M059J (cell line): ENCODE data around the gene RSAD1. TPM values are rescaled to one million over a fixed set of nuclear protein-coding genes. Genes with fewer than 3 reads are reported as not detected.
A peak's percentile ranks its signal among the peaks of the same experiment; 100 is the strongest.
"Not testable (repeated sequence)": the region's sequence is repeated elsewhere in the genome, so short reads cannot be mapped to it uniquely, and the experiment has no call there.

Experiments used
- DNase-seq: peaks from one replicate; pipeline ENCODE4 v3.0.0-alpha.2; 2012; ENCODE audit warnings: low read depth
- total RNA-seq: library from RNA; depleted of rRNA; stranded (reverse); fragments of >200 nt; shearing (Covaris generic); gene quantifications from 2 replicates; pipeline ENCODE4 v1.2.3, GENCODE V29; 2014

The RSAD1 gene
- total RNA-seq, 1 experiment from 2014 or later = 14.1 TPM

DNA sequence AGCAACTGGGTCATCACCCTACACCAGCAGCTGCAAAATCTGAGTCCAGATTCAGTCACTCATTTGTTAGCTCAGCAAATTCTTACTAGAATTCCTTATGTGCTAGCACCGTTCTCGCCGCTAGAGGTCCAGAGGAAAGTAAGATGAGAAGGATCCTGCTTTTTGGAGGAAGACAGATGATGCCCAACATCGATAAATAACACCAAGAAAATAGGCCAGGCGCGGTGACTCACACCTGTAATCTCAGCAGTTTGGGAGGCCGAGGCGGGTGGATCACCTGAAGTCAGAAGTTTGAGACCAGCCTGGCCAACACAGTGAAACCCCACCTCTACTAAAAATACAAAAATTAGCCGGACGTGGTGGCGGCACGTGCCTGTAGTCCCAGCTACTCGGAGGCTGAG lies 5.9 kb upstream of the RSAD1 start:
- not testable (repeated sequence) for DNase-seq

- no peak for DNase-seq
These were observed 4.8 kb upstream of the RSAD1 start for GRCh38 chr17:50473901-50474300.

DNA sequence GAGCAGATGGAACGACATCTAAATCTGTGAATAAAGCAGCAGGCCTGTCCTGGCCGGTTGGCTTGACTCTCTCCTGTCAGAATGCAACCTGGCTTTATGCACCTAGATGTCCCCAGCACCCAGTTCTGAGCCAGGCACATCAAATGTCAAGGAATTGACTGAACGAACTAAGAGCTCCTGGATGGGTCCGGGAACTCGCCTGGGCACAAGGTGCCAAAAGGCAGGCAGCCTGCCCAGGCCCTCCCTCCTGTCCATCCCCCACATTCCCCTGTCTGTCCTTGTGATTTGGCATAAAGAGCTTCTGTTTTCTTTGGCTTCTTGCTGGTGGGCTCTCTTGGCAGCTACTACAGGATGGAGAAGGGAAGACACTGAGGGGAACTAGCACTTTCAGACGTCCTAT lies 4.1 kb upstream of the RSAD1 start:
- DNase-seq = no peak

- DNase-seq = no peak
These were observed 3.3 kb upstream of the RSAD1 start for GRCh38 chr17:50475362-50475761.

GRCh38 chr17:50475775-50476544 lies 2.7 kb upstream of the RSAD1 start:
- DNase-seq = not testable (repeated sequence)

DNA sequence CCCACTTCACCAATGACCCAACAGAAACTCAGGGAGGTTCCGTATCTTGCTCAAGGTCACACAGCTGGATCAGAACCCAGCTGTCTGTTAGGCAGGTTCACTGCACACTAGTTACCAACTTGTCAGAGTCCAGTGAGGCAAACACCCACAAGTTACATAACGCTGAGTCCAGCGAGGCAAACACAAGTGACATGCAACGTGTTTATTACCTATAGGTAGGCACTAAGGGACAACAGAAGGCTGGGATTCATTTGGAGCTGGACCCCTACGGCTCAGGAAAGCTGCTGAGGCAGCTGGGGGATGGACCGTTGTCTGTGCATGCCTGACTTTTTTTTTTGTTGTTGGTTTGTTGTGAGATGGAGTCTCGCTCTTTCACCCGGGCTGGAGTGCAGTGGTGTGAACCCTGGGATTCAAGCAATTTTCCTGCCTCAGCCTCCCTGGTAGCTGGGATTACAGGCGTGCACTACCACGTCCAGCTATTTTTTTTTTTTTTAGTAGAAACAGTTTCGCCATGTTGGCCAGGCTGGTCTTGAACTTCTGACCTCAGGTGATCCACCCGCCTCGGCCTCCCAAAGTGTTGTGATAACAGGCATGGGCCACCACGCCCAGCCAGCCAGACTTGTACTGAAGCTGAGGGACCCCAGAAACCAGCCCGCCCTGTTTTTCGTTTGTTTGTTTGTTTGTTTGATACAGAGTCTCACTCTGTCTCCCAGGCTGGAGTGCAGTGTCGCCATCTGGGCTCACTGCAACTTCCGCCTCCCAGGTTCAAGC lies 1.9 kb upstream of the RSAD1 start:
- DNase-seq = no peak

DNA sequence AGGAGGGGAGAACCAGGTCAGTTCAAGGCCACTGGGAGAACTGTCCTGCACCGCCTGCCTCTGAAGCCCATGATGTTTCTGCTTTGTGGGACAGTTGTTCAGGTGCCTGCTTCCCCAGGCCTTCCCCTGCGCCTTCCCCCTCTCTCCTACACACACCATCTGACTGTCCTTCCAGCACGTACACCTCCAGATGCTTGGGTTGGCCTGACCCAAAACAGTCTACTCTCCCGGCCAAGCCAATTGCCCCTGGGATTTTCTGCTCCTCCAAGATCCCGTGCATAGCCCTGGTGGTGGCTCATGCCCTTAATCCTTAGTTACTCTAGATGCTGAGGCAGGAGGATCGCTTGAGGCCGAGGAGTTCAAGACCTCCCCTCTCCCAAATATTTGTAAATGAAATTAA lies 684 bp upstream of the RSAD1 start:
- no peak for DNase-seq

DNA sequence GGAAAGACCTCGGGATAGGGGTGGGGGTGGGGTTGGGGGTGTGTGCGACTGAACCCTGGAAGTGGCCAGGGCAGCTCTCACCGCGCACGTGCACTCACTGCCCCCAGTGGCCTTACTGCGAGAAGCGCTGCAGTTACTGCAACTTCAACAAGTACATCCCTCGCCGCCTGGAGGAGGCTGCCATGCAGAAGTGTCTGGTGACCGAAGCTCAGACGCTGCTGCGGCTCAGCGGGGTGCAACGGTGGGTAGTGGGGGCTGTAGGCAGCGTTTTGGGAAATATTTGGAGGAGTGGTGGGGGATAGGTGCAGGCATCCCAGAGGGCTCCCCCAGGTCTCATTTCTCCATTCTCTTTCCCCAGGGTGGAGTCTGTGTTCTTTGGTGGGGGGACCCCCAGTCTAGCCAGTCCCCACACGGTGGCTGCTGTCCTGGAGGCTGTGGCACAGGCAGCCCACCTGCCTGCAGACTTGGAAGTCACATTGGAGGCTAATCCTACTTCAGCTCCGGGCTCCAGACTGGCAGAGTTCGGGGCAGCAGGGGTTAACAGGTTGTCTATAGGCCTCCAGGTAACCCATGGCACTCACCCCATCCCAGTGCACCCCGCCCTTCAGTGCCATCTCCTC lies 972 bp downstream of the RSAD1 start:
- peak; percentile 66 for DNase-seq

DNA sequence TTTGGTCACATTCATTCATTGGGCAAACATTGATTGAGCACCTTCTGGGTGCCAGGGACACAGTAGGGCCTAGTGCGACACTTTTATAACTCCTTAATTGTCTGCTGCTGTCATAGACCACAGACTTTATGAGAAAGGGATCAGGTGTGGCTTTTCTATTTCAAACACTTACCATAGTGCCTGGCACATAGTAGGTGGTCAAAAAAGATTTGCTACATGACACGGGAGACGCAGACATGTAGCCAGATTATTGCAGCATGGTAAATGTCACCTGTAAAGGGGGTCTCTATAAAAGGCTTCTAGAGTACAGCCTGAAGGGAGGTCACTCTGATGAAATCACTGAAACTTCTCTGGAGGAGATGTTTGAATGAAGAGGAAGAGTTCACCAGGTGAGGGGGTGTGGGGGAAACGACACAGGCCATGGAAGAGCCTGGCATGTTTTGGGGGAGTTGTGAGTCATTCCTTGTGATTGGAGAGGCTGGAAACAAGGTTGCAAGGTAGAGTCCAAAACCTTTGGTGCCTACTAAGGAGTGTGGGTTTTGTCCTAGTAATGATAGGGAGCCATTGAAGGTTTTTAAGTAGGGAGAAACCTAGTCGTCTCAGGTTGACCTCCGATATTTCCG lies 1.6 kb downstream of the RSAD1 start:
- no peak for DNase-seq

DNA sequence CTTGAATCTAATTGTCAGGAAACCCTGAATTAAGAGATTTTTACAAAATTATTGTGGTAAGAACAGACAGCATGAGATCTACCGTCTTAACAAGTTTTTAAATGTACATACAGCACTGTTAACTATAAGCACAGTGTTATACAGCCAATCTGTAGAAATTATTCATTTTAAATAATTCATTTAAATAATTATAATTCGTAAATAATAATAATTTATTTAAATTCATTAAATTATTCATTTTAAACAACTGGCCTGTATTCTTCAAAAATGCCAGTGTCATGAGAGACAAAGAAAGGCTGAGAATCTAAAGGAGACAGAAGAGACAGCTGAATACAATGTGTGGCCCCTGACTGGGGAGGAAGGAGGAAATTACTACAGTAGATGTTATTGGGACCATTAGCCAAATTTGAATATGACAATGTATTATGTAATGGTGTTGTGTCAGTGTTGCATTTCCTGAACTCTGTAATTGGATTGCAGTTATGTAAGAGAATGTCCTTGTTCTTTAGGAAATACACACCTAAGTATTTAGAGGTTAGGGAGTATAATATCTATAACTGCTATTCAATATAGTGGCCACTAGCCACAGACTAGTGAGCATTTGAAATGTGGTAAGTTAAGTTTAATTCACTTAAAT lies 2.3 kb downstream of the RSAD1 start:
- no peak for DNase-seq

- DNase-seq = no peak
These were observed 3.0 kb downstream of the RSAD1 start for GRCh38 chr17:50481648-50482047.

GRCh38 chr17:50482110-50482509 lies 3.5 kb downstream of the RSAD1 start:
- no peak for DNase-seq

DNA sequence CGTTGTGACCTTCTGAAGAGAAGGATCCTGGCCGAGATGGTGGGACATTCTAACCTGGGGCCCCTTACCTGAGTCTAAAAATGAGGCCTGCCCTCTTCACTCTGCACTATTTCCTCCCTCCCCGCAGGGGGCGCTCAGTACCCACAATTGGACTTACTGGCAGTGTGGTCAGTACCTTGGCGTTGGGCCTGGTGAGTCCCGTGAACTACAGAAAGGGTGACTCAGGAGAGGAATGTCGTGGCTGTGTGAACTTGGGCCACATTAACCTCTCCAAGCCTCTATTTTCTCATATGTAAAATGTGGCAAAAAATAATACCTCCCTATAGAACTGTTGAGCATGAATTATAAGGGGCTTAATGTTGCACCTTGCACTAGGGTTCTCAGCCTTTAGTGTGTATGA lies 3.9 kb downstream of the RSAD1 start:
- peak; percentile 96 for DNase-seq

DNA sequence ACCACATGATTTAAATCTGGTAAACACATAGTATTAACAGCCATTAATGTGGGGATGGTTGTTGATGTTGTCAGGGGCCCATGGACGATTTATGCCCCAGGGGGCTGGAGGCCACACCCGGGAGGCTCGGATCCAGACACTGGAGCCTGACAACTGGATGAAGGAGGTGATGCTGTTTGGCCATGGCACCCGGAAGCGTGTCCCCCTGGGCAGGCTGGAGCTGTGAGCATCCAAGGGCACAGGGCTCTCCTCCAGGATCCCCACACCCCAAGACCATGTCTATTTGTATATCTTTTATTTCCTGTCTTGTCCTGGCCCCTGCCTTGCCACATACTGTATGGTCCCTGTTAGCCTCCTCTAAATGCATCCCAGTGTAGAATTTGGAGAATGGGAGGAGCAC lies 4.6 kb downstream of the RSAD1 start:
- no peak for DNase-seq

DNA sequence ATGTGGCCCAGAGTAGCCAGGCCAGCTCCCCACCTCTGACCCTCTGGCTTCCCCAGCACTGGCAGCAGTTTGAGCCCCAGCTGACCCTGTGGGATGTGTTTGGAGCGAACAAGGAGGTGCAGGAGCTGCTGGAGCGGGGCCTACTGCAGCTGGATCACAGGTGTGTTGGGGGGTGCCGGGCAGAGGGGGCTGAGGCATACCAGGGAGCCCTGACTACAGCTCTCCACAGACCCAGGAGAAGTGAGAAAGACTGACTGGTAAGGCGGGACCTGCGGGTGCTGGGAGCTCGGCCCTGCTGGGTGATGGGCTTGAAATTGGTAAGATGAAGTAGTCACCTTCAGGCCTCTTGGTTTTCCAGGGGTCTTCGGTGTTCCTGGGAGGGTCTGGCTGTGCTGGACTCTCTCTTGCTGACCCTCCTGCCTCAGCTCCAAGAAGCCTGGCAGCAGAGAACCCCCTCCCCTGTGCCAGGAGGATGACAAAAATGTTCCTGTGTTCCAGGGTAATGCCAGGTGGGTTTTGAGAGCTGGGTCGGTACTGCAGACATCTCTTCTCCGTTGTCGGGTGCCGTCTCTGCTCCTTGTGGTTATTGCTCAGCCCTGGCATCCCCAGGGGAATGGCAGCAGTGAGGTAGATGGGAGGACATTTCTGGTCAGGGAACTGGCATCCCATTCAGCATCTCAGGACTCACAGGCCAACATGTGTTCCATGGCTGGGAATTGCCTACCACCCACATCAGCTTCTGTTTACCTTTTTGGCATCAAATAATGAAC lies 5.9 kb downstream of the RSAD1 start:
- DNase-seq = no peak

GRCh38 chr17:50487213-50488096 lies 8.8 kb downstream of the RSAD1 start:
- peak; percentile 90 for DNase-seq

DNA sequence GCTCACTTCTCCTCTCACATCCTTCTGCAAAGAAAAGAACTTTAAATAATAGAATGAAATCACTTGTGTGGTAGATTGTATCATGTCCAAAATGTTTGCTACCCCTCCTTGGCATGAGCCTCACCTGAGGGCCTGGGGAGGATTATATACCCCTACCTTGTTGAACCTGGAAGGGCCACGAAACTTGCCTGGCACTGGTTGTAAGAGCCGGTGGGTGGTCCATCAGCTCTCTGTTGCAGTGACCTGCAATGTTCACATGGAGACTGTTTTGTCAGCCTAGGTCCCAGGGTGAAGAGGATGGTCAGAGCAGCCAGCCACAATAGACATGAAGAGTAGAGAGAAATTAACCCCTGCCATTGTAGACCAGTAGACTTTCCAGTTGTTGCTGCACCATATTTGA lies 10.2 kb downstream of the RSAD1 start:
- no peak for DNase-seq

- no peak for DNase-seq
These were observed 12.8 kb downstream of the RSAD1 start for GRCh38 chr17:50491505-50491904.

- DNase-seq = no peak
These were observed 13.6 kb downstream of the RSAD1 start for GRCh38 chr17:50492214-50492613.

- DNase-seq = no peak
These were observed 15.1 kb downstream of the RSAD1 start for GRCh38 chr17:50493744-50494143.
